ENCODE results near the gene F13A1.

F13A1 gene

DNA sequence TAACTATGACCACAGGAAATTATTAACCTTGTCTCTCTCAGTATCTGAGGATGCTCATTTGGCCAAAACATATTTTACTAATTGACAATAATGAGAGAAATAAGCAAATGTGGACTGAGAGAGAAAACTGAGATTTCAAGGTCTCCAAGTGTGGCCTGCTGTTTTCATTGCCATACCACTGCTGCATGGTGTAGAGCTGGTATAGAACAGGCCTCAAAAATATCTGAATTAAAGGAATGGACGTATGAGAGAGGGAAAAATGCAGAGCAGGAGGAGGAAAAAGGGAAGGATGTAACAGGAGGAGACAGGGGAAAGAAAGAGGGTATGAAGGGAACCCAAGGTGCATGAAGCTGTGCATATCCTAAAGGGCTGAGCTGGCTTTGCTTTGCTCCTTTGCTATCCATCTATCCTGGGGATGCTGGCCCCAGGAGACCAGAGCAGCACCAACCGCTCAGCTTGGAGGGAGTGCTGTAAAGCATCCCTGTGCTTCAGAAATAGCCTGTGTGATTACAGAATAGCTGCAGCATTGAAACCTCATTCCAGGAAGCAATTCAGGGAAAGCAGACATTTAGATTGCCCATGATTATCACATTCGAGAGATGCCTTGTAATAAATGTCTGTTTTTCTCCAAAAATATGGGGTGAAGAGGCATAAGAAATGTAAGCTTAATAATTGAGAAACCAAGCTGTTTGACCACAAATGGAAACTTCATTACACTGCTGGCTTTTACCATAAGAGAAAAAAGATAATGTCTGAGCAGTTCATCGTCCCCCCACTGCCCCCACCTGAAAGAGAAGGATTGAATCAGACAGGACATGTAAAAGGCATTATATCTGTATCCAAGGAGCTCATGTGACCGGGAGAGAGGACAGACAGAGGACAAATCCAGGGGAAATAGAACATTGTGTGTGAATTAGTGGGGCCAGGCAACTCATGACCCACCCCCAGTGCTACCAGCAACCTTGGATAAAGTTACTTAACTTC is 80.6 kb downstream of the F13A1 start:
- DNase-seq: no peak

DNA sequence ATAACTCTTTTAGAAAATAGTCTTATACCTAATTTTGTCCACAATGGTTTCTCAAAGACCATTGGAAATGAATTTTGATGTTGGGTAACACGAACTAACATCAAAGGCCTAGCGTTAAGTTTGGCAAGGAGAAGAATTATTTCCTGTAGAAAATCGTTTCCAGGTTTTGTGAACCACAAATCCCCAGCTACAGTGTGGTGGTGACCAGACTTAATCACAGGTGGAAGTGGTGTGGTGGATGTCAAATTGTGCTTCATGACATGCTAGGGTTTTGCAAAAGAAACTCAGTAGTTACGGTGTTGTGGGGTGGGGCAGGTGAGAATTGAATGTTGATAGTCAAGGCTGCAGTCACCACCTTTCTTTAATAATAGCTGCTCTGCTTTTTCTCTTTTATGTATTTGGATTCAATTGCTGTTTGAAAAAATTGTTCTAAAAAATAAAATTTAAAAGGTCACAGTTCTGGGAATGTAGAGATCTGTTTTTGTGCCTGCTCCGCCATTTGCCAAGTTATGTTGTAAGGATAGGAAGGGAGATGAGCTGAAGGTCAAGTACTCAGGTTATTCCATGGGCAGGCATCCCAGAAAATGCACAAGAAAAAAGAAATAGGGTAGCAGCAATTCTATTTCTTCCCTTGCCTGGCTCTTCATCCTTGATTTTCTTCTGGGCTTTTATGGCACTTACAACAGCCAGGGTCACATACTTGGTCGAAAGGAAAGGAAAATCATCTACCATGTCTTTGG is 83.6 kb downstream of the F13A1 start:
- no peak for DNase-seq

DNA sequence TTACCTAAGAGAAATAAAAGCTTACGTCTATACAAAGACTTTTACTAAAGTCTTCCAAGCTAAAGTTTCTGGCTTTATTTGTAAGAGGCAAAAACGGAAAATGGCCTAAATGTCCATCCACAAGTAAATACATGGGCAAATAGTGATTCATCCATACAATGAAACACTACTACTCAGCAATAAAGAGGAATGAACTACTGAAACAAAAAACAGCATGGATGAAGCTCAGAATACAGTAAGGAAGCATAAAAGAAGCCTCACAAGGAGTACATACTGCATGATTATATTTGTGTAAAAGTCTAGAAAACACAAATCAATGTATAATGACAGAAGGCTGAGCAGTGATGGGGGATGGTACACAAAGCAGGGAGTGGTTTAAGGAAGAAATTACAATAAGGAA is 84.7 kb downstream of the F13A1 start:
- DNase-seq: no peak

DNA sequence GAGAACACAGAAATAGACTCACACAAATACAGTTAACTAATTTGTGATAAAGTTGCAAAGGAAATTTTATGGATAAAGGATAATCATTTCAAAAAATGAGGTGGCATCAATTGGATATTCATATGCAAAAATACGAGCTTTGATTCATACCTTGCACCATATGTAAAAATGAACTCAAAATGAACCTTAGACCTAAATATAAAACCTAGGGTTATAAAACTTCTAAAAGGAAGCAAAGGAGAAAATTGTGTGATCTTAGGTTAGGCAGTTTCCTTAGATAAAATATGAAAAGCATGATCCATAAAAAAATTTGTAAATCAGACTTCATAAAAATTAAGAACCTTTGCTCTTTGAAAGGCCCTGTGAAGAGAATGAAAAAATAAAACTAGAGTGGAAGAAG is 85.5 kb downstream of the F13A1 start:
- DNase-seq: no peak

DNA sequence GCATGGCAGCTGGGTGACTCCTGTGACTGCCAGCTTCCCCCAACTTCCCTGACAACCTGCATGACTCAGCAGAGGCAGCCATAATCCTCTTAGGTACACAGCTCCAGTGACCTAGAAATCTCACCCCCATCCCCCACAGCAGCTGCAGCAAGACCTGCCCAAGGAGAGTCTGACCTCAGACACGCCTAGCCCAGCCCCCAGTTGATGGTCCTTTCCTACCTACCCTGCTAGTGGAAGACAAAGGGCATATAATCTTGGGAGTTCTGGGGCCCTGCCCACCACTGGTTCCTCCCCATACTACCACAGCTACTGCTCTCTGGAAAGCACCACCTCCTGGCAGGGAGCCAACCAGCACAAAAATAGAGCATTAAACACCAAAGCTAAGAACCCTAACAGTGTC is 90.2 kb downstream of the F13A1 start:
- no peak for DNase-seq

DNA sequence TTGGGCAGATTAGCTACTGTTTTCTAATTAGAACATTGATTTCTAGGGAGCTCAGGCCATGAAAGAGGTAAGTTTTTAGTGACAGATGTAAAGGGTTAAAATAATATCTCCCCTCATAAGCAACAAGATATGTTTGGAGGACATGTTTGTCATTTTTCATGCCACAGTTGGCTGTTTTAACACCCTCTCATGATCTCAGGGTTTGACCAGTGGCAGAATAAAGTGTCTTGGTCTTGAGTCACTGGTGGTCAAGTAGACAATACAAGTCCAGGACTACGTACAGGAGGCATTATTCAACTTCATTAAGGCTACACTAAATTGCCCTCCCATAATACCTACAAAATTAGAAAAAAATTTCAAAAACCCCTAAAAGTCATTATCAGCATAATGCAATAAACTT is 92.6 kb downstream of the F13A1 start:
- DNase-seq: no peak

DNA sequence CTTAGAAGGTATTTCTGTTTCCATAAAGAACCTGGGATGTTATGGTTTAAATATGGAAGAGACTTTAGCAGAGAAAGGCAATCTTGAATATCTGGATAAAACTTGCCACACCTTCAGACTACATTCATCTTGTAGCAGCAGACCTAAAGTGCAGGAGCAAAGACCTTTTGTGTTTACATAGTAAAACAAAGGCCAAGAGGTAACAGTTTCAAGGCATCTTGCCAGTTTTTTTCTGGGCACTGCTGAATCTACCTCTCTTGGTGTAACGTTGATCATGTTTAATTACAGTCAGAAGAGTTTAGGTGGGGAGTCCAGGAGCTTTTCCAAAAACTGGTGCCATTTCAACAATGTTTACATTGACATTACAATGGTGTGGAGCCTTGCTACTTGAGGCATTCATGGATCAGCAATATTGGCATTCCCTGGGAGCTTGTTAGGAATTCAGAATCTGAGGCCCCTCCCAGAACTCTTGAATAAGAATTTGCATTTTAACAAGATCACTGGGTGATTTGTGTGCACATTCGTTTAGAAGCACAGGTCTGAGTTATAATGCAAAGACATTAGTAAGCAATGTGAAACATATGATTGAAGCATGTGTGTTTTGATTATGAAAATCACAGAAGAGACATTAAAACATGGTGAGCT is 94.5 kb downstream of the F13A1 start:
- no peak for DNase-seq

DNA sequence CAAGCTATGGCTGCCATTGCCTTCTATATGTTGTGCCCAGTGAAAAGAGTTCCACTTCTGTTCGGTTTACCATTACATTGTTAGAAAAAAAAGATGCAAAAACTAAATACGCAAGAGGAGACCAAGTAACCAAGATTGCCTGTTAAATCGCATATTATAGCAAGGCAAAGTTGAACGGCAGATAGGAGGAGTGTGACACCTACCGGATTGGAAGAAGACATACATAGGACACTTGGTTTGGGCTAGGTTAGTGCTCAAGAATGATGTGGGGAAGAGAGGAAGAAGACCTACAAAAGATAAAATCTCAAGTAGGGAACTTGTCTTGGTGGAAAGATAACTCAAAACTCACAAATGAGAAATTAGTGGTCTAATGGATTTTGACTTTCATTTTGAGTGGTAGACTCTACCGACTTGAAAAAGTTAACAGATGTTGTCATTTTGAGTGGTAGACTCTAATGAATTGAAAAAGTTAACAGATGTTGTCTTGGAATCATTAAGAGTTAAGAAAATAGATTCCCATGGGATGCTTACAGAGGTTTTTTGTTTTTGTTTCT is 95.5 kb downstream of the F13A1 start:
- DNase-seq: no peak

DNA sequence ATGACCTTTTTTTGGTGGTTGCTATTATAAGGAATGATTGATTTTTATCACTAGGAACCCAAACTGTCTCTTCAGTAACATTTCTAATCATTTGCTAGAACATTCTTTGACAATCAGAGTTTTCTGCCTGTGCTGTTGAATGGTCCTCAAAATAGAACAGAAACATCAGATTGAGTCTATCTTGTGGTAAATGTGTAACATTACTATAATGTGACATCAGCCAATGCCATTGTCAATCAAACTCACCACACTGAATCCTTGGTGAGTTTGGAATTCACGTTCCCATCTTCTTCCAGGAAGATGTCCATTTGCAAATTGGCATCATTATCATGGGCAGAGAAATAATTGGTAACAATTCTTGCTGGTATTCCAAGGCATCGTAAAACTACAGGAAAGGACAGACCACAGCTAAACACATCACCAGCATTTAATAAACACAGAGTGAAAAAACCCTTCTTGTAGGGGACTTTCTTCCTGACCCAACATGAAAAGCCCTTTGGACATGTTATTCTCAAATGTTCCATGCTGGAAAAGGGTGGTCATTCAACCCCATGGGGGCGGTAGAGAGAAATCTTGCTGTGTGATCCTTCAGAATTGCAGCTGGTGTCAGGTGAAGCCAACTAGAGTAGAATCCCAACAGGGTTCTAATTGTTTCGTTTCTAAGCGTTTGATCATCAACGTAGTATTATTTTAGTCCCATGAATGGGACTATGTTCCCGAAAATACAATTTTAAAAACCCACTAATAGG is 98.5 kb downstream of the F13A1 start:
- no peak for DNase-seq

DNA sequence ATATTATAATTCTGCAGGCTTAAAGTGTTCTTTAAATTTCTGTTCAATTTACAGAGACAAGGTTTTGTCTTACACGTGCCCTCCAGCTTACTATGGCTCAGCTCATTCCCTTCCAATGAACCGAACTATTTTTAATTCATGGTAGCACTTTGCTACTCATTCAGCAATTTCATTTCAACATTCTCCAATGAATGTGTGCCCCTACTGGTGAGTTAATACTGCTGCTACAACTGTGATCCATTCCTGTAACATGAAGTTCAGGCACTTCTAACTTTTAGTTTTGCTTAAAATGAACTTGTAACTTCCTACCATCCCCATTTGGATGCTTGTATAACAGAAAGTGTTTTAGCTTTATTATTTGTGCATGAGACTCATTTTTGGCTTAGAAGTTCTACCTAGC is 99.7 kb downstream of the F13A1 start:
- DNase-seq: no peak

DNA sequence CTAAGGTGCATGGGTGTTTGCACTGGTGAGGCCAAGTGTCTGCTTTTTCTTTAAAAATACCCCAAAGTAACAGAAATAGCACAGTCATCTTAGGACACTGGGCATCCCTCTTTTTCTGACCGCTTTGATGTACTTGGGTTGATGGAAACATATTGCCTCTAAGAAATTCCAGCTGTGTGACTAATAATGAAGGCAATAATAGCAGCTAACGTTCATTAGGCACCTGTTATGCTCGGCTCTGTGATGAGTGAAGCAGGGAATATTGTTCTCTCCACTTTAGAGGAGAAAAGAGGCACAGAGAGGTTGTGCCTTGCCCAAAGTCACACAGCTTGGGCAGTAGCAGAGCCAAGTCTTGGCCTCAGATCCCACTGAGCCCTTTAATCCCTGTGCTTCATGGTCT is 100.7 kb downstream of the F13A1 start:
- DNase-seq: no peak

DNA sequence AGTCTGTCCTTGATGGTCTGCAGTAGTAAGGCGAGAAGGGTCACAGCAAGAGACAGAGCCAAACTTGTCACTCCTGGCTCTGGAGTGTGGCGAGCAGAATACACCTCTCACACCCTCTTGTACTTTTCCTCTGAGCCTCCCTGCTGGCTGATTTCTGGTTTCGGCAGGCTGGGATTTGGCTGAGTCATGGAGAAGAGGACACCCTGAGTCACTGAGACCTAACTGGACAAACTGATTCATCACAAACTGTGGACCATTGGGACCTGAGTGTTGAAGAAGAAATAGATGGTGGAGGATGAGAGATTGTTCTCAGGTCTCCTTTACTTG is 101.7 kb downstream of the F13A1 start:
- no peak for DNase-seq

DNA sequence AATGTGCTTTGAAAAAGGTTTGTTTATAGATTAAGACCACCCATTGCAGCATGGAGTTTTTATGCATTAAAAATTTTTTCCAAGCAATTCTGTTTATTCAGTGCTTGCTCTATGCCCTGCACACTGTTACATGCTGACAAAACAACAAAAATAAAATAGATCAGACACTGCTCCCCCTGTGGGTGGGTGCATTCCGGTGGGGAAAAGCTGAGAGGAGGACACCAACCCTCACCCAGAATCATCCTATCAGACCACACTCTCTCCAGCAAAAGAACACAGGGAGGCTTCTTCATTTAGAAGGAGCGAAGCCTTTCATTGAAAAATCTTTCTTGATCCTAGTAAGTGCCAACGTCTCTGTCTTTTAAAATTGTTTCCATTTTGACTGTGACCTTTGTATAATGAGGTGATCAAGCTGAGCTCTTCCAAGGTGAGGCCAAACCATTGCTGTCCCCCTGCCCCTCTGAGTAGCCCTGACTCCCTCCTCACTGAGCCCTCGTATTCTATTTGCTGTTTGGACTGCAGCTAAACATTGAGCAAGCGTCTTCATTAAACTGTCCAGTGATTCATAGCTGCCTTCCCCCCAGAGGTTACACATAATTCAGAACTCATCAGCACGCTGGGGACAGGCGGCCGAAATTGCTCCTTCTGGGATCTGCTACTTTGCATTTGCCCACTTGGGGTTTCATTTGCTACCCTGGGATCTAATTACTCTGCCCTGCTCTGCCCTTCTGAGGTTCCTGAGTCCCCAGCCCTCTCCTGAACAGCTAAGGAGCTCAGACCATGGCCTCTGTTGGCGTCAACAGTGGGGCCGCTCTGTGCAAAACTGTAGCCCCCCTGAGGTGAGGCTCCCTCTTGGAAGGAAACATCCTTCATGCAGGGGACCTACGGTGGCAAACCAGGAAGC is 102.4 kb downstream of the F13A1 start:
- DNase-seq: no peak

DNA sequence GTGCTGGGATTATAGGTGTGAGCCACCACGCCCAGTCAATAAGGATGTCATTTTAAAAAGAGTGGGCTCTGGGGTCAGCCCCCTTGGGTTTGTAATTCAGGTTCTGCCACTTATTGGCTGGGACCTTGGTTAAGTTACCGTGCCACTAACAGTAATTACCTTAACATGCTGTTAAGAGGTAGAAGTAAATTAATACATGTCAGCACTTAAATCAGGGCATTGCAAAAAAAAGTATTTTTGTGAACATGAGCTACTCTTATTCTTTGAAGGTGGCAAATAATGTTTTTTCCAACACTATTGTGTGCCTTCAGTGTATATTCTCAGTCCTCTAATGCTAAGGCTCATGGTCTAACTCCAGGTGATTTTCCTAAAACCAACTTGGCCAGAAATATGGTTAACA is 109.5 kb downstream of the F13A1 start:
- DNase-seq: no peak

DNA sequence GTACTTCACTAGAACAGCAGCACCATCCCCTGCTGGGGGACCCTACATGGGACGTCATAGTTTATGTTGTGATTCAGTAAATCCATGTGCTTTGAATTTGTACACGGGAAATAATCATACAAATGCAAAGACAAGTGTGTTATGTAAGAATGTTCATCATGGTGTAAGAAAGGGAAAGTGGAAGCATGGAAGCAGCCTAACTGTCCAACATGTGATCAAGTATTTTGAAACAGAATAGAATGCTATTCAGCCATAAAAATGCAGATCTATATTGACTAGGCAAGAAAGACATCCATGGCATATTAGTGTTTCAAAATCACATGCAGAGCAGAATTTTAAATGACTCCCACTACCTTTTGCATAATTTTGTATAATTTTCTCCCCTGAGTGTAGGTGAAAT is 117.6 kb downstream of the F13A1 start:
- no peak for DNase-seq

DNA sequence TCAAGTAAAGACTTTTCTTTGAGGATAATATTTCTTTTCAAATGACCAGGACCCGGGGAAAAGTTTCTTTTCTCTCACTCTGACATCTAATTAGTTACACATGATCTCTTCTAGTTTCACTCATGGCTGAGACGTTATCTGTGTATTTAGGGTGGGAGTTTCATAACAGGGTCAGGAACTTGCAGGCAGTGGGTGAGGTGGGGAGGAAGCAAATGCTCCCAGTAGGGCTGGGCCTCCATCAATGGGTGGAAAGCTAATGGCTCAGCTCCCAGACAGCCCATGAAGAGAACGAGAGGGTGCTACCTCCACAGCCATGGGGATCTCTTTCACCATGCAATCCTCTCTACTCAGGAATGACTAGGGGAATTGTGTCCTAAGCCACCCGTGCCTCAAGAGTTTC is 119.3 kb downstream of the F13A1 start:
- no peak for DNase-seq

DNA sequence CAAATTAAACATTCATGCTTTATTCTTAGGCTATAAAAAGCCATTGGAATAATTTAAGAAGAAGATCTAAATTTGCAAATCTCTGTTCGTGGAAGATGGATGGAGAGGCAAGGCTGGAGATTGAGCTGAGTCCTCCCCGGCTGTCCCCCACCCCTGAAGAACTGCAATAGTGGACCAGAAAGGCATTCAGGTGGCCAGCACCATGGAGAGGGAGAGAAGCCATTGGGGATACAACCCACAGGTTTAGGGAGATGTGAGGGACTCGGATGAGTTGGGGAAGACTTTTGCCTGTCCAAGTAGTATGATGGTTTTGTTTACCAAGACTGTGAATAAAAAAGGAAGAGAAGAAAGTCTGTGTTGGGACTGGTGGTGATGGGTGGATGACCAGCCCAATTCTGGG is 120.8 kb downstream of the F13A1 start:
- DNase-seq: no peak

DNA sequence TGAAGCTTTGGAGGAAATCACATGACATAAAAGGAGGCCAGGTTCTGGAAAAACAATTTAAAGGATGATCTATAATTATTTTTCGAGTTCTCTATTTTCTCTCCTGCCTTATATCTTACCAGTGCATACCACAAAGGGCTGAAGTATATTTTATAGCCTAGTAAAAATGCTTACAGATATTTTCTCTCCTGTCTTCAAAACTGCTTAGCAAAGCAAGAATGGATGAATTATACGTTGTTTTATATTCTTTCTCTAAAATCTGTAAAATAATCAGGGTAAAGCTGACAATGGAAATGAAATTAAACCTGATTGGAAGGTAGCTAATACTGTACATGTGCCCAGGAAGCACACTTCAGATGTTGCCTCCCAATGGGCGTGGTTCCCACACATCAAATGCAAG is 123.7 kb downstream of the F13A1 start:
- DNase-seq: no peak

DNA sequence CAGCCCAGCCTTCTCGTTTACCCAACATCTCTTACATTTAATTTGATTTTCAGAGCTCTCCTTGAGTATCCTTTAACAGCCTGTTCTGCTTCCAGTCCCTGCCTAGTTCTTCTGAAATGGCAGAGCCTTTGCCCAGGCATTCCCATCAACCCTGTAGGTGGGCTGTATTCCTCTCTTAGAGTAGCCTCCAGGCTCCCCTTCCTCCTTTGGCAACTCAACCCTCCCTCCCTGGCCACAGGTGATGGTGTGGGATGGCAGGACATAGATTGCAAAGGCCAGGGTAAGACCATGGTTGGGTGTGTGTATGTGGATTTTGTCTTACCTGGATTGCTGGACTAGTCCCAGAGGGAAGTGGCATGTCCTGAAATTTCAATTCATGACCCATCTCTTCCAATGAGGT is 125.4 kb downstream of the F13A1 start:
- DNase-seq: no peak

DNA sequence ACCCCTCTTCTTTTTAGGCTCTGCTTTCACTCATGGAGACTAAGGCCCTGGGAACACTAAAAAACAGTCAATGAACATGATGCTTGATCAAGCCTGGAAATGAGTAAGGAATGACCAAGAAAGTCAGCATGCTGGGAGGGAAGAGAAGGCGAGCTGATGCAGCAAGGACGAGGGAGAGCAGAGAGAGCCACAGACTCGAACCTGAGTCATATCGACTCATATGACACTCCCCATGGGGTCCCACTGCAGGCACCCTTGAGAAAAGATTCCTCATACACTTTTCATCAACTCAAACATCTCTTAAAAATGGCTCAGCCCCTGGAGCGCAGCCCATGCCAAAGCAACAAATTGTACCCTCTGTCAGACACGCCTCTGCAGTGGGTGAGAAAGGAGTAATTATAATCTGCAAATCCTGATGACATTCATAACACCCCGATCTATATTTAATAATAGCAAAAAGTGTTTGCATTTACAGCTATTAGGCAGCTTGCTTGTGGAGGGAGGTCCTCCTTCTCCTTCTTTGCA is 127.2 kb downstream of the F13A1 start:
- DNase-seq: no peak

DNA sequence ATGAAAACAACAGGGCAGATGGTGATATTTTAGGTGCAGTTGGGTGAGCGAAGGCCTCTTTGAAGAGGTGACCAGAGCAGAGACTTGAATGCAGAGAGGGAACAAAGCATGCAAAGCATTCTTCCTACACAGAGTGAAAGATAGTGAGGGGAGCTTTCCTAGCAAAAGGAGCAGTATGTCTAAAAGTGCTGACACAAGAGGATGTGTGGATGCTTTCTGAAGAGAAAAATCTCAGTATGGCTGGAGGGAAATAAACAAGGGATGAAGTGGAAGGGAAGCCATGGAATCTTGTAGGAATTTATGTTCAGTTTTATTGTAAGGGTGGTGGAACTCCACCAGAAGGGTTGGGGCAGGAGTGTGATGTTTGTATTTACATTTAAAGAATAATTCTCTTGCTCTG is 128.6 kb downstream of the F13A1 start:
- DNase-seq: no peak

DNA sequence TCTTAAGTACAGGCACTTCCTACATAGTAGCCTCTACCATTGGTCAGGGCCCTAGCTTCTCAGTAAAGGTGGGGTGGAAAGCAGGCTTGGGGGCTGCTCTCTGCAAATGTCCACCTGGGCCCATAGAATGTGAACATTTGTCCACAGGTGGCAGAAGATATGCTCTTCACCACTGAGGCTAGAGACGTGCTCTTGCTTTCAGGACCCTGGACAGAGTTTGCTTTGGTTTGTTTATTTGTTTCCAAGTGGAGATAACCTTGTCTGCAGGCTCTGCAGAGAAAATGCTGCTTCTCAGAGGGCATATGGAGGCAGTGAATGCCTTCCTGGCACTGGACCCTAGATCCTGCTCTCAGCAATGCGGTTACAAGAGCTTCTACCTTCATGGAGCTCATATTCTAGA is 129.0 kb downstream of the F13A1 start:
- DNase-seq: no peak

Measured in GDM1 (cell line).